ENCODE measurements around the gene FAM163A. TPM values are rescaled to one million over a fixed set of nuclear protein-coding genes. Genes with fewer than 3 reads are reported as not detected.

FAM163A gene
- total RNA-seq, 1 donor from 2014 or later, result 0.17 TPM

DNA sequence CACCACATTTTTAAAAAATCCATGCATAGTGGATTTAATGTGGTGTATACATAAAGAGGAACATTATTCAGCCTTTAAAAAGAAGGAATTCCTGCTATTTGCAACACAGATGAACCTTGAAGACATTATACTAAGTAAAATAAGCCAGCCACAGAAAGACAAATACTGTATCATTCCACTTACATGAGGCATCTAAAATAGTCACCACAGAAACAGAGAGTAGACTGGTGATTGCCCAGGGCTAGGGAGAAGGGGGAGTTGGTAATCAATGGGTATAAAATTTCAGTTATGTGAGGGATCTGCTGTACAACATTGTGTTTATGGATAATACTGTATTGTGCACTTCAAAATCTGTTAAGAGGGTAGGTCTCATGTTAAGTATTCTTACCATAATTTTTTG, 10.0 kb downstream of the FAM163A start:
- TF ChIP-seq, protein P1, sequence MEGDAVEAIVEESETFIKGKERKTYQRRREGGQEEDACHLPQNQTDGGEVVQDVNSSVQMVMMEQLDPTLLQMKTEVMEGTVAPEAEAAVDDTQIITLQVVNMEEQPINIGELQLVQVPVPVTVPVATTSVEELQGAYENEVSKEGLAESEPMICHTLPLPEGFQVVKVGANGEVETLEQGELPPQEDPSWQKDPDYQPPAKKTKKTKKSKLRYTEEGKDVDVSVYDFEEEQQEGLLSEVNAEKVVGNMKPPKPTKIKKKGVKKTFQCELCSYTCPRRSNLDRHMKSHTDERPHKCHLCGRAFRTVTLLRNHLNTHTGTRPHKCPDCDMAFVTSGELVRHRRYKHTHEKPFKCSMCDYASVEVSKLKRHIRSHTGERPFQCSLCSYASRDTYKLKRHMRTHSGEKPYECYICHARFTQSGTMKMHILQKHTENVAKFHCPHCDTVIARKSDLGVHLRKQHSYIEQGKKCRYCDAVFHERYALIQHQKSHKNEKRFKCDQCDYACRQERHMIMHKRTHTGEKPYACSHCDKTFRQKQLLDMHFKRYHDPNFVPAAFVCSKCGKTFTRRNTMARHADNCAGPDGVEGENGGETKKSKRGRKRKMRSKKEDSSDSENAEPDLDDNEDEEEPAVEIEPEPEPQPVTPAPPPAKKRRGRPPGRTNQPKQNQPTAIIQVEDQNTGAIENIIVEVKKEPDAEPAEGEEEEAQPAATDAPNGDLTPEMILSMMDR (IDR thresholded peaks at IDR 0.05; ENCODE audit: insufficient read depth, low read length, poor library complexity, severe bottlenecking), result no peak
- DNase-seq (ENCODE audit: low read depth), result no peak
- H3K36me3 ChIP-seq (ENCODE audit: control insufficient read depth, insufficient read depth, low read length), result no peaks in the 10 kb centered on the region
- H3K4me3 ChIP-seq (ENCODE audit: low read depth, low read length), result no peak overlapping the region
- H3K27me3 ChIP-seq (ENCODE audit: control insufficient read depth, insufficient read depth, low read length), result no peaks in the 10 kb centered on the region

DNA sequence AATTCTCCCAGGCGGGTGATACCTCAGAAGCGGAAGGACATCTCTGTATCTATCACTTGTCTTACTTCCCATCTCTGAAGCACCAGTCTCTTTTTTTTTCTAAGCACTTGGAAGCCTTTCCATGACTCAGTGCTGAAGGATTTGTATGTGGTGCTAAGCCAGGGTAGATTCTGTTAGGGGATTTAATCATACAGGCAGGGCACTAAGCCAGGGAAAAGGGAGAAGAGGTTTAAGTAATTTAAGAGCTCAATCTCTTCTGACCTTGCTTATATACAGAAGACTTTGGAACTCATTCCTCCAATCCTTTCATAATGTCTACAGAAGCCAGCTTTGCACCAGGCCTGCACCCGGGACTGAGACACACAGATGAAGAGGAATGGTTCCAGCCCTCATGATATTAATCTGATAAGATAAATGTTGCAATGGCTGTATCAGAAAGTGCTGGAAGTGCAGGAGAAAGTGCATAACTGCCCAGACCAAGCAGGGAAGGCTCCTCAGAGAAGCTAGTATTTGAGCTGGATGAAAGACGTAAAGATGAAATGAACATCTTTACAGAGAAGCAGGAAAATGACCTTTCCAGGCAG, 11.0 kb downstream of the FAM163A start:
- no peaks in the 10 kb centered on the region for H3K27me3 ChIP-seq (ENCODE audit: control insufficient read depth, insufficient read depth, low read length)

DNA sequence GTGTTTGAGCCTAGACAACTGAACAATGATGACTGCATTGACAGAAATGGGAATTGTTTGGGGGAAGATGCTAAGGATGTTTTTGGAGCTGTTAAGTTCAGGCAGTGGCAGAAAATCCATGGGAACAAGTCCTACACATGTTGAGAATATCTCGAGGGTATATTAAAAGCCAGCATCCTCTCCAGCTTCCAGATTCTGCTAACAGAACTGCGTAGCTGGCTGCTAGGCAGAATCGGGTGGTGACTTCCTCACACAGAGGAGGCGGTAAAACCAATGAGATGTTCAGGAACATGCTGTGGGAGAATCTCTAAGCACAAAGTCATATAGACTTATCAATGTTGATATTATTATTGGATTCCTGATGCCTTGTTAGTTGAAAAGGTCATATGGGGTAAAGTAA, 14.8 kb downstream of the FAM163A start:
- Histone ChIP-seq H3K27me3 (ENCODE audit: control insufficient read depth, insufficient read depth, low read length) (peaks cover 6% of the 10 kb centered on the region), H3K4me3 (ENCODE audit: low read depth, low read length) (no peak overlapping the region), H3K36me3 (ENCODE audit: control insufficient read depth, insufficient read depth, low read length) (no peaks in the 10 kb centered on the region)
- DNase-seq (ENCODE audit: low read depth), result no peak
- TF ChIP-seq, protein P1 (IDR thresholded peaks at IDR 0.05; ENCODE audit: insufficient read depth, low read length, poor library complexity, severe bottlenecking), result no peak

More for the DNA sequence above, 11.0 kb downstream of the FAM163A start:
- TF ChIP-seq, protein P1 (IDR thresholded peaks at IDR 0.05; ENCODE audit: insufficient read depth, low read length, poor library complexity, severe bottlenecking), result no peak
- DNase-seq (ENCODE audit: low read depth), result no peak
- no peak overlapping the region for H3K4me3 ChIP-seq (ENCODE audit: low read depth, low read length)
- no peaks in the 10 kb centered on the region for H3K36me3 ChIP-seq (ENCODE audit: control insufficient read depth, insufficient read depth, low read length)

DNA sequence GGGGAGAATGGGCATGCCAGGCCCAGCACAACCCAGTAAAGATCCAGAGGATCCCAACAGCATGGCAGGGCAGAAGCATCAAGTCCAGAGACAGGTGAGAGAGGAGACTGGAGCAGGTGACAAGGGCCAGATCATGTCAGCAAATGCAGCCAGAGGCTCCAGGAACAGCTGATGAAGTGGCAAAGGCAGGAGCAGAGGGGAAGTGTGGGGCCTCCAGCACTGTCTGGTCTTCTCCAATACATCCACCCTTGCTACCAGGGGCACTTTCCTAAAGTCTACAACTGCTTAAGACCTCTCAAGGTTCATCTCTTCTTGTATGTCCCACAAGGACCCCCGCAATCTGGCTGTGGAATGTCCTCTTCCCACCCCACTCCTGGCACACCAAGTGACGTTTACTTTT, 17.4 kb downstream of the FAM163A start:
- Histone ChIP-seq H3K36me3 (ENCODE audit: control insufficient read depth, insufficient read depth, low read length) (no peaks in the 10 kb centered on the region), H3K4me3 (ENCODE audit: low read depth, low read length) (no peak overlapping the region), H3K27me3 (ENCODE audit: control insufficient read depth, insufficient read depth, low read length) (peaks cover 6% of the 10 kb centered on the region)
- no peak for DNase-seq (ENCODE audit: low read depth)
- TF ChIP-seq, protein P1 (IDR thresholded peaks at IDR 0.05; ENCODE audit: insufficient read depth, low read length, poor library complexity, severe bottlenecking), result no peak

DNA sequence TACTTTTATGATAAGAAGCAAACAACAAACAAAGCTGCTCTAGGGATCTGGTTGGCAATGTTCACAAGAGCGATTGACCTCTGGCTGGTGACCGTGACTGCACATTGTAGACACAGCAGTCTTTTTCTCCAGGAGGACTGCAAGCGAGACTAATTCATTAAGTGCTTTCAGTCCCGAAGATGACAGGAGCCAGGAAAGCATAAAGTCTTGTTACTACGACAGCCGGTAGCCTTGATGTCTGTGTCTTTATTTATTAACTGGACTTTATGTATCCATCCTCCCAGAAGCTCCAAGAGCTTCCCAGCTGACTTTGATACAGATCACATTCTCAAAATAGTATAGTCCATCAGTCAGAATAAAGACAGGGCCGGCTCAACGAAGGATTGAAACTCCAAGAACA, 18.2 kb downstream of the FAM163A start:
- no peak for DNase-seq (ENCODE audit: low read depth)
- no peaks in the 10 kb centered on the region for H3K36me3 ChIP-seq (ENCODE audit: control insufficient read depth, insufficient read depth, low read length)
- peaks cover 6% of the 10 kb centered on the region for H3K27me3 ChIP-seq (ENCODE audit: control insufficient read depth, insufficient read depth, low read length)
- H3K4me3 ChIP-seq (ENCODE audit: low read depth, low read length), result no peak overlapping the region
- TF ChIP-seq, protein P1 (IDR thresholded peaks at IDR 0.05; ENCODE audit: insufficient read depth, low read length, poor library complexity, severe bottlenecking), result no peak
